Natural killer cell (primary cell): ENCODE results near the gene CDYL2. TPM values are rescaled to one million over a fixed set of nuclear protein-coding genes. Genes with fewer than 3 reads are reported as not detected.

Experiments
- ATAC-seq, 3 donors: fragments of 150-1000 bp in 2 of 3; fragments of 200-7000 bp in 1 of 3; cut with Tn5 transposase; 1 replicate in 1 of 3; 2 replicates in 2 of 3; pipeline ENCODE4 v1.10.0; 2021; ENCODE audit warnings: mild to moderate bottlenecking in 2 of 3, moderate library complexity in 2 of 3
- DNase-seq, 2 donors: peaks; one replicate each; pipeline versions ENCODE4 v3.0.0 to v3.0.0-alpha.2; 2013 to 2021; ENCODE audit warnings: mixed read lengths in 1 of 2
- H3K27ac ChIP-seq: one replicate; pipeline ENCODE4 v1.5.1; 2013; ENCODE audit warnings: mild to moderate bottlenecking, low read length
- H3K27me3 ChIP-seq: one replicate; pipeline ENCODE4 v1.6.1; 2013; ENCODE audit warnings: low read length; ENCODE audit not compliant: control insufficient read depth, insufficient read depth
- H3K36me3 ChIP-seq: one replicate; pipeline ENCODE4 v1.6.1; 2013; ENCODE audit warnings: low read length; ENCODE audit not compliant: control insufficient read depth, insufficient read depth
- H3K4me1 ChIP-seq: one replicate; pipeline ENCODE4 v1.6.1; 2013; ENCODE audit warnings: low read length; ENCODE audit not compliant: control insufficient read depth, insufficient read depth
- H3K4me3 ChIP-seq: one replicate; pipeline ENCODE4 v1.5.1; 2013; ENCODE audit warnings: low read length
- H3K9me3 ChIP-seq: one replicate; pipeline ENCODE4 v1.6.1; 2013; ENCODE audit warnings: low read length; ENCODE audit not compliant: control insufficient read depth, insufficient read depth
- H3K27ac Mint-ChIP-seq, 2 donors: one replicate each; pipeline ENCODE4 v1.8.0; 2022; ENCODE audit warnings: mild to moderate bottlenecking in 2 of 2, mixed read lengths in 2 of 2, moderate library complexity in 1 of 2
- H3K27me3 Mint-ChIP-seq, 2 donors: one replicate each; pipeline ENCODE4 v1.8.0; 2022; ENCODE audit warnings: low read depth in 2 of 2, mixed read lengths in 2 of 2
- H3K36me3 Mint-ChIP-seq: one replicate; pipeline ENCODE4 v1.8.0; 2022; ENCODE audit warnings: mixed read lengths
- H3K4me1 Mint-ChIP-seq, 2 donors: one replicate each; pipeline ENCODE4 v1.8.0; 2022; ENCODE audit warnings: mixed read lengths in 2 of 2
- H3K4me3 Mint-ChIP-seq: one replicate; pipeline ENCODE4 v1.8.0; 2022; ENCODE audit warnings: mild to moderate bottlenecking, moderate library complexity, mixed read lengths
- H3K9me3 Mint-ChIP-seq, 2 donors: one replicate each; pipeline ENCODE4 v1.8.0; 2022; ENCODE audit warnings: mixed read lengths in 2 of 2
- CTCF ChIP-seq: fragments of 200-600 bp; IDR thresholded peaks from one replicate; pipeline ENCODE4 v1.8.0; 2022; ENCODE audit warnings: antibody characterized with exemption
- WGBS: methylation state at CpG from one replicate; pipeline ENCODE4 v1.1.7; 2013; ENCODE audit warnings: missing lambda C conversion rate; ENCODE audit not compliant: insufficient coverage; 5-methylcytosine and 5-hydroxymethylcytosine counted together
- intact Hi-C: fragments of 100-400 bp; cut with micrococcal nuclease; formaldehyde crosslinking; loops from one replicate; pipeline ENCODE4 v1.14.2; 2022
- total RNA-seq, 4 donors: library from RNA; stranded (reverse); fragments of 120-200 nt in 1 of 4; gene quantifications; one replicate each; pipeline versions ENCODE4 v1.2.3 to v1.2.4, GENCODE V29; 2013 to 2022

The CDYL2 gene
- total RNA-seq, 3 donors from 2014 or later (not counting 1 experiment from before 2014, with no cell fraction given), result 2.7 to 14.5 (median 3.4) TPM

DNA sequence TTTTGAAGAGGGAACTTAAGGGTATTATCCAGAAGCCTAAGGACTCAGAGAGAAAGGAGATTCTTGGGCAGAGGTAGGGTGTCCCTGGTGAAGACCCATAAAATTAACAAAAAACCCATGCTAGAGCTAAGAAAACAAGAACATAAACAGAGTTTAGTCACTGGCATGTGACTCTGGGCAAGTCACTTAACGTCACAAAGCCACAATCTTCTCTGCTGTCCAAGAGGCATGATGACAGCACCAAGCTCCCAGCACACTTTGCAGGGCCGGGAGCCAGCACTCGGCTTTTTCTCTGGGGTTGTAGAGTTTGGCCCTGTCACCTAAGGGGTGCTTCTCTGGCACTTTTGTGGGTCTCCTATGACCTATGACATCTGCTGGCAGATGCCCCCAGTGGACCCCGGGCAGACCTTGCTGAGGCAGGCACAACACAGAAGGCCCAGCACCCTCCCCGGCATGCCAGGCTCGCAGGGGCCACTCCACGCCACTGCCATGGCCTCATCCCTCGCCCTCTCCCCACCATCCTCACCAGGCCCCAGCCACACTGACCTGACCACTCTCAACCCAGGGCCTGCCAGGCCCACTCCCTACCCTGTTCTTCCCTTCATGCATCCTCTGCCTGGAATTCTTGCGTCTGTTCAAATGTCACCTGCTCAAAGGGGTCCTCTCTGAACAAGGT lies 193.8 kb downstream of the CDYL2 start:
- no peak for TF ChIP-seq CTCF
- H3K36me3 ChIP-seq, result no peaks in the 10 kb centered on the region
- Mint-ChIP-seq H3K4me3 (no peak overlapping the region), H3K4me1 (peaks cover 0 to 6% of the 10 kb centered on the region in 2 donors), H3K27me3 (peaks cover 0 to under 1% of the 10 kb centered on the region in 2 donors), H3K9me3 (no peaks in the 10 kb centered on the region), H3K36me3 (no peaks in the 10 kb centered on the region), H3K27ac (no peak overlapping the region)
- WGBS, result 95% methylated on average over 9 of the region's 9 CpGs
- H3K9me3 ChIP-seq, result no peaks in the 10 kb centered on the region
- no peak overlapping the region for H3K27ac ChIP-seq
- H3K4me1 ChIP-seq, result no peaks in the 10 kb centered on the region
- H3K27me3 ChIP-seq, result no peaks in the 10 kb centered on the region
- intact Hi-C loops, result no loop called here
- no peak for DNase-seq
- H3K4me3 ChIP-seq, result no peak overlapping the region
- ATAC-seq, result no peak

GRCh38 chr16:80608946-80609345 lies 195.5 kb downstream of the CDYL2 start:
- H3K36me3 ChIP-seq, result no peaks in the 10 kb centered on the region
- H3K9me3 ChIP-seq, result no peaks in the 10 kb centered on the region
- H3K27ac ChIP-seq, result no peak overlapping the region
- no peaks in the 10 kb centered on the region for H3K36me3 Mint-ChIP-seq
- intact Hi-C loops, result no loop called here
- H3K27ac Mint-ChIP-seq, result no peak overlapping the region
- no peaks in the 10 kb centered on the region for H3K27me3 Mint-ChIP-seq
- ATAC-seq, result no peak
- H3K27me3 ChIP-seq, result no peaks in the 10 kb centered on the region
- H3K9me3 Mint-ChIP-seq, result no peaks in the 10 kb centered on the region
- no peak for TF ChIP-seq CTCF
- H3K4me1 ChIP-seq, result no peaks in the 10 kb centered on the region
- no peak overlapping the region for H3K4me3 Mint-ChIP-seq
- no peak overlapping the region for H3K4me3 ChIP-seq
- peaks cover 0 to 6% of the 10 kb centered on the region in 2 donors for H3K4me1 Mint-ChIP-seq
- WGBS, result 92% methylated on average over 6 of the region's 6 CpGs
- no peak for DNase-seq

GRCh38 chr16:80607204-80607603 lies 197.2 kb downstream of the CDYL2 start:
- no peaks in the 10 kb centered on the region for H3K27me3 ChIP-seq
- H3K4me1 Mint-ChIP-seq, result peaks cover 0 to 6% of the 10 kb centered on the region in 2 donors
- H3K4me3 ChIP-seq, result no peak overlapping the region
- no peaks in the 10 kb centered on the region for H3K9me3 Mint-ChIP-seq
- no peaks in the 10 kb centered on the region for H3K36me3 ChIP-seq
- intact Hi-C loops, result no loop called here
- H3K4me1 ChIP-seq, result no peaks in the 10 kb centered on the region
- H3K9me3 ChIP-seq, result no peaks in the 10 kb centered on the region
- ATAC-seq, result no peak
- no peak for TF ChIP-seq CTCF
- 79% methylated on average over 3 of the region's 6 CpGs for WGBS
- DNase-seq, result no peak
- H3K4me3 Mint-ChIP-seq, result no peak overlapping the region
- no peaks in the 10 kb centered on the region for H3K36me3 Mint-ChIP-seq
- no peak overlapping the region for H3K27ac Mint-ChIP-seq
- no peak overlapping the region for H3K27ac ChIP-seq
- H3K27me3 Mint-ChIP-seq, result no peaks in the 10 kb centered on the region

DNA sequence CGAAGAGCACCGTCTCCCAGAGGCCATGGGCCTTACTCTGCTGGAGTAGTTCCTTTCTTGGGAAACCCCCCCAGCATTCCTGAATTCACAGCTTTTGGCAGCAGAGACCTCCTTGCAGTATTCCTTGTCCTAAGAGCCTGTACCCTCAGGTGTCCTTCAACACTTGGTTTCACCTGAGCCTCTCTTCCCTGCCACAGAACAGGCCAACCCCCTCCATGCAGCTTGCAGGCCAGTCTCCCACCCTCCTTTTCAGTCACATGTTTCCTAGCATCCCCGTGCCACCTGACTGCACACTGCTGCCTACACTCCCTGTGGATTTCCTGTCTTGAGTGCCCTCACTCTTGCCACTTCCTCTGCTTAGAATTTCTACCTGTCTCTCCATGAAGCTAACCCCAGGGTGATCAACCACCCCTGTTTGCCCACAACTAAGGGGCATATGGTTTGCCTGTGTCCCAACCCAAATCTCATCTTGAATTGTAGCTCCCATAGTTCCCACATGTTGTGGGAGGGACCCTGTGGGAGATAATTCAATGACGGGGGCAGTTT lies 198.1 kb downstream of the CDYL2 start:
- Histone ChIP-seq H3K36me3 (no peaks in the 10 kb centered on the region), H3K4me3 (no peak overlapping the region), H3K4me1 (no peaks in the 10 kb centered on the region), H3K27ac (no peak overlapping the region), H3K9me3 (no peaks in the 10 kb centered on the region), H3K27me3 (no peaks in the 10 kb centered on the region)
- intact Hi-C loops, result no loop called here
- Mint-ChIP-seq H3K4me3 (no peak overlapping the region), H3K27ac (no peak overlapping the region), H3K9me3 (no peaks in the 10 kb centered on the region), H3K27me3 (no peaks in the 10 kb centered on the region), H3K4me1 (peaks cover 0 to 6% of the 10 kb centered on the region in 2 donors), H3K36me3 (no peaks in the 10 kb centered on the region)
- TF ChIP-seq CTCF, result no peak
- DNase-seq (no peak), ATAC-seq (no peak)
- WGBS, result 69% methylated on average over 3 of the region's 4 CpGs
